ENCODE data around the gene STIM2.
"Not testable (repeated sequence)": the region's sequence is repeated elsewhere in the genome, so short reads cannot be mapped to it uniquely, and the experiment has no call there.

The STIM2 gene

DNA sequence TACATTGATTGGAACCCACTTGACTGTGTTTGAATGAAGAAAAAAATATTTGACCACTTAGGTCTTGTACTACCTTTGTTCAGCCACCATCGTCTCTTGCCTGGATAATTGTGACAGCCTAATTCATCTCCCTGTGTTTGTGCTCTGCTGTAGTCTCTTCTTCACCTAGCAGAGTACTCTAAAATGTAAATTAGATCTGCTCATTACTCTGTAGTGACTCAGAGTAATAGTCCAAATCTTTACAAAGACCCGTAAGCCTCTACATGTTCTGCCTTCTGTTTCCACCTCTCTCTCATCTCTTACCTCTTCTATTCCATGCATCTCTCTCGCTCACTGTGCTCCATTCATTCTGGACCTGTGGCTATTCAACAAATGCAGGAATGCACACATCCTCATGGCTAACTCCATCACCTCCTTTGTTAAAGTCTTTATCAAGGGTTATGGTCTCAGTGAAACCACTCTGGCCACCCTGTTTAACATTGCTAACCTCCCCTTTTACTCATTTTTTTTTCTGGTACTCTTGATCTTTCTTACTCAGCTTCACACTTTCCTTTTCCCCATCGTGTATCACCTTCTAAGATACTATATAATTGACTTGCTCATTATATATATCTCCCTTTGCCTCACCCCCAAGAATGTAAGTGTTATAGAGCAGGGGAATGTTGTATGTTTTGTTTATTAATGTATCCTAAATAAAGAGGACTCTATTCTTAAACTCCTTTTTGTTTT, 98.4 kb downstream of the STIM2 start:
- DNase-seq, result no peak

DNA sequence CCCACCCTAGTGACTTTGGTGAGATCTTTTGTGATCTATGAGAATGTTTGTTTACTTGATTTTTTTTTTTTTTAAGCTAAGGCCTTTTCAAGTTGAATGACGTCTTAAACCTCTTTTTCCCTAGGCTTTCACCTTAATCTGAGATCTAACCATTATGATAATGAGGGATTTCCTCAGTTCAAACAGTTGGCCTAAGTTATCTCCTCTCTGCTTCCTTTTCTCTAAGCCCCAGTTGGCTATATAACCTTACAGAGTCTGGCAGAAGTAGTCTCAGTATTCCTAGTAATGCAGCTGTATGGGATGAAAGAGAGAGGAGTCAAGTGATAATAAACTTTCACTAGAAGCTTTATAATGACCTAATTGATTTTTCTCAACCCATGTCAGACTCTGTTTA, 99.0 kb downstream of the STIM2 start:
- DNase-seq, result no peak

GRCh38 chr4:26962720-26963119, 102.1 kb downstream of the STIM2 start:
- DNase-seq, result no peak

GRCh38 chr4:26964512-26964911, 103.9 kb downstream of the STIM2 start:
- no peak for DNase-seq

DNA sequence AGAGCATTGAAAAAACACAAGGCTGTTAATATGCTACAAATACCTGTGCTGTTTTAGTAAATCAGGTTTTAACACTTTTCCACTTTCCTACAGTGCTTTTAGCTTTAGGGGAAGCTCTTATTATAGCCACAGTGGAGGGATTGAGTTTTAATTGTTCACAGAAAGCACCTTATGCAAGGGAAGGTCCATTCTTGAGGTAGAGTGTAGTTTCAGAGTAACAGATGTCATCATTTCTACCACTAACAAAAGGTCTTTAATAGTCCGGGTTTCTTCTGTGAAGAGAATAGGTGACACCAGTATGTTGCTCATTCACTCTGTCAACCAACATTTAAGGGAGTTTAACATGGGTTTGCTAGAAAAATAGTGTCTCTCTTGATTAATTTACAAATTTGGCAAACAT, 104.4 kb downstream of the STIM2 start:
- no peak for DNase-seq

GRCh38 chr4:26975464-26976181, 115.0 kb downstream of the STIM2 start:
- not testable (repeated sequence) for DNase-seq

GRCh38 chr4:26978387-26979053, 117.9 kb downstream of the STIM2 start:
- no peak for DNase-seq

- no peak for DNase-seq
Measured at GRCh38 chr4:26984896-26985295, 124.3 kb downstream of the STIM2 start.

DNA sequence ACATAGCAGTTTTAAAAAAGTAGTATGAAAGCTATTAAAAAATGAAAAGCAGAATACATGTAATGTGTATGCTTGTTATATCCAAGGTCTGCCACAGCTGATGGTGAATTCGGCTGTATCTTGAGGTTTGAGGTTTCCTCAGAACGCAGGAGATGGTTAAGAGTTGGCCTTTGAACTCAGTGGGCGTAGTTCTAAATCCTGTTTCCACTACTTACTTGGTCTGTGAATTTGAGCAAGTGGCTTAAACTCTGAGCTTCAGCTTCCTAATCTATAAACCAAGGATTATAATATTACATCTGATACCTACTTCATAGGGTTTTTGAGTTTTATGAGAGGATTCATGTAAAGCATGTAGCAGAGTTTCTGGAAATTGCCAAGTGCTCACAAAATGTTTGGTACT, 125.2 kb downstream of the STIM2 start:
- no peak for DNase-seq

- no peak for DNase-seq
Measured at GRCh38 chr4:26987191-26987590, 126.5 kb downstream of the STIM2 start.

DNA sequence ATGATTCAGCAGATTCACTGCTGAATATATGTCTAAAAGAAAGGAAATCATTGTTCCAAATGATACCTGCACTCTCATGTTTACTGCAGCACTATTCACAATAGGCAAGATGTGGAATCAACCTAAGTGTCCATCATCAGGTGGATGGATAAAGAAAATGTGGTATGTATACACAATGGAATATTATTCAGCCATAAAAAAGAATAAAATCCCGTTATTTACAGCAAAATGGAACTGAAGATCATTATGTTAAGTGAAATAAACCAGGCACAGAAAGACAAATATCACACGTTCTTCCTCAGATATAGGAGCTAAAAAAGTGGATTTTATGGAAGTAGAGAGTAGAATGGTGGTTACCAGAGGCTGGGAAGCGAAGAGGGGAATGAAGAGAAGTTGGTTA, 130.4 kb downstream of the STIM2 start:
- DNase-seq, result no peak

DNA sequence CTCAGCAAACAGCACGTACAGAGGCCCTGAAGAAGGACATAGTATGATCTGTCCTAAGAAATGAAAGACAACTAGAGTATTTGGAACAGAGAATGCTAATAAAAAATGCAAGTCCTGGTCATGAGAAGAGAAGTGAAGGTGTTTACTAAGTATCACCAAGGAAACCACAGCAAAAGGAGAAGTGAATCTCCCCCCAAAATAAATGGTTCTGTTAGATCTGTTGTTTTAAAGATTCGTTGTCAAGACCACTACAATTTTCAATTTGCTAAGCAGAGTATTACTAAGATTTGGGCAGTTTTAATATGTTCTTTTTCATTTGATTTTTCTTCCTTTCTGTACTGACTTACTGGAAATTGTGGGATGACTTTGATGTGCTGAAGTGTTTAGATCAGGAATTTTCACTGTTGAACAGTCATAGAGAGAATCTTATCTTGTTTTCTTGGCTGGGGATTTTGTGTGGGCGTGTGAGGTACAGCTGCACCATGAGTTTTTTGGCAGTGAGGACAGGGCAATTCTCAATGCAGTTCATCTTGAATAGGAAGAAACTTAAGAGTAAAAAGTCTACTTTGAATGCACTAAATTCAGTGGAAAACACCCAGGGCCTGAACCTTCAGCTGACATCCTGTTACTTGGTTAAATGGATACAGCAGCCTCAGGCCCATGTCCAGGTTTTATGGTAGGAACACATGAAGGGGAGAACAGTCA, 132.2 kb downstream of the STIM2 start:
- no peak for DNase-seq

- DNase-seq, result no peak
Measured at GRCh38 chr4:26993539-26993938, 132.9 kb downstream of the STIM2 start.

- no peak for DNase-seq
Measured at GRCh38 chr4:26993967-26994366, 133.3 kb downstream of the STIM2 start.

GRCh38 chr4:26995316-26995715, 134.7 kb downstream of the STIM2 start:
- DNase-seq, result no peak

GRCh38 chr4:26996745-26997144, 136.1 kb downstream of the STIM2 start:
- no peak for DNase-seq

DNA sequence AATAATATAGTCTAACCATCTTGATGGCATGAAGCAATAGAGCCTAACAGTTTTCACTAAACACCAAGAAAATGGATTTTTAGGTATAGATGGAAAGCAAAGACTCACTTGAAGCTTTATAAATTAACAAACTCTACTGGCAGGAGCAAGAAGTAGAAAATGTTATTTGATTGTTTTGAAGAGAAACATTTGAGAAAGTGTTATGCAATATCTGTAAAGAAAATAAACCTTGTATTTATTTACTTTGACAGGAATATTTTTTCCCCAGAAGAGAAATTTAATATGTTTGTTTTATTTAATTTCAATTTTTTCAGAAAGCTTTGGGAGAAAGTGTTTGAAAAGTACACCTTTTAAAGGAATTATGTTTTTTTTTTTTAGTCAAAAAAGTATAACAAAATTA, 139.0 kb downstream of the STIM2 start:
- no peak for DNase-seq

- DNase-seq, result no peak
Measured at GRCh38 chr4:27000122-27000521, 139.5 kb downstream of the STIM2 start.

DNA sequence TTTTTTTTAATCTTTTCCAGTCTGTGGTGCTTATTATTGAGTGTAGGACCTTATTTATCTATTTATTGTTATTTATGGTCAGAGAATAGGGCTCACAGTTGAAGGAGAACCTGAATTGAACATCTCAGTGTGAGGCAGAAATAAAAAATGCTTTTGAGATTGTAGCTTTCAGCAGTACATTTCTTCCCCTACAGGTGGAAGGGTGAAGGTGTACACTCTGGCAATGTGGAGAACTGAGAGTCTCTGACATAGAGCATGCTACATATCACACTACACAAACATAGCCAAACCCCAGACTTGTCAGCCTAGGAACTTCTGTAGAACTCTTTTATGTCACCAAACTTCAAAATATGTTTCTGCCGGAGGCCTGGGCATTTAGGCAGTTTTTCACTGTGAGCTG, 140.2 kb downstream of the STIM2 start:
- DNase-seq, result no peak

- no peak for DNase-seq
Measured at GRCh38 chr4:27001398-27002164, 140.9 kb downstream of the STIM2 start.

GRCh38 chr4:27003642-27004113, 143.0 kb downstream of the STIM2 start:
- no peak for DNase-seq

GRCh38 chr4:27005501-27005900, 144.9 kb downstream of the STIM2 start:
- no peak for DNase-seq
